HG02798 (cell line): ENCODE data around the gene ADARB2.

Experiments used
- ATAC-seq: cut with Tn5 transposase; IDR thresholded peaks from one replicate; pipeline ENCODE4 v1.9.1; 2021; ENCODE audit warnings: mild to moderate bottlenecking; ENCODE audit not compliant: unreplicated experiment, poor library complexity

ADARB2 gene

DNA sequence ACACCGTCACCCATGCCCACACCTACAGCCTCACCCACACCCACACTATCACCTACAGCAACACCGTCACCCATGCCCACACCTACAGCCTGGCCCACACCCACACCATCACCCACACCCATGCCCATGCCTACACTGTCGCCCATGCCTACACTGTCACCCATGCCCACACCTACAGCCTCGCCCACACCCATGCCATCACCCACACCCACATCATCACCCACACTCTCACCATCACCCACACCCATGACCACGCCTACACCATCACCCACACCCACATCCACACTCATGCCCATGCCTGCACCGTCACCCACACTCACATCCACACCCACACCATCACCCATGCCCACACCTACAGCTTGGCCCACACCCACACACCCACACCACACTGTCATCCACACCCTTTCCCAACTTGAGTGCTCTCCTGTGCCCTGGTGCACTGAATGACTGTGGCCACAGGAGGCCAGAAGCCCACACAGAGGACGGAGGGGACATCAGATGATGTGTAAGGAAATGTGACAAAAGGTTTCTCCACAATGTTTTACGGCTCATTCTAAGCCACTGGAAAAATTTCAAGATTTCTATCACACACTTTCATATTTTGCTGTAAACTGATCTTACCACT is 527.9 kb downstream of the ADARB2 start:
- no peak for ATAC-seq

DNA sequence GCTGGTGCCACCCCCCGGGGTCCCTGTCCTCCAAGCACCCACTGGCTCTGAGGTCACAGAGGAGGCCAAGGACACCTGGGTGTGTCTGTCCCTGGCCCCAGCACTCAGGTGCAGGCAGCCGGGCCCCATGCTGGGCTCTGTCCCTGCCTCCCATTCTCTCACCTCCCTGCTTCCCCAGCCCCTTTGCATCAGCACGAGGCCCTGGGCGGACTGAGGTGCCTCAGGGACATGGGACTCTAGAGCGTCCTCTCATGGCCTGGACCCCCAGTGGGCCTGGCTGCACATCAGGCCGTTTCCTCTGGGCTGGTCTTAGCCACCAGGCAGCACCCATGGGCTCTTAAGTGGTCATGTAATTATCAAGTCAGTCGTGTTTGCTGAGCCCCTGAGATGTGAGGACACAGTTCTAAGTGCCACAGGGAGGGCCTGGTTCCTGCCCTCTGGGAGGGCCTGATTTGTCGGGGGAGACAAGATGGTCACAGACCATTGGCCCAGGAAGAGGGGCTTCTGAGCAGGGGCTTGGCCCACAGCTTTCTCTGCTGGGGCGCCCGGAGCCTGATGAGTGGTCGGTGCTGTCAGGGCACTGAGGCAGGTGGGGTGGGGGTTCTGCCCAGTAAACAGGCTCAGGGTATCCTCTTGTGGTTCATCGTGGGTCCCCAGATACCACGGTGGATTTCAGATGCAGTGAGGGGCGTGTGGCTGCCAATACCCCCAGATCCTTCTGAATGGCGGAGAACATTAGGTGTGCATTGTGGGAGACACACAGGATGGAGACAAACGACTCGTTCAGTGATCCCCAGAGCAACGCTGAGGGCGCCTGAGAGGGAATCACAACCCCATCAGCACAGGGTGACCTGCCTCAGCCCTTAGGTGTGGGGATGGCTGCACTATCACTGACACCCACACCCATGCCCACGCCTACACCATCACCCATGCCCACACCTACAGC is 528.7 kb downstream of the ADARB2 start:
- ATAC-seq: no peak

DNA sequence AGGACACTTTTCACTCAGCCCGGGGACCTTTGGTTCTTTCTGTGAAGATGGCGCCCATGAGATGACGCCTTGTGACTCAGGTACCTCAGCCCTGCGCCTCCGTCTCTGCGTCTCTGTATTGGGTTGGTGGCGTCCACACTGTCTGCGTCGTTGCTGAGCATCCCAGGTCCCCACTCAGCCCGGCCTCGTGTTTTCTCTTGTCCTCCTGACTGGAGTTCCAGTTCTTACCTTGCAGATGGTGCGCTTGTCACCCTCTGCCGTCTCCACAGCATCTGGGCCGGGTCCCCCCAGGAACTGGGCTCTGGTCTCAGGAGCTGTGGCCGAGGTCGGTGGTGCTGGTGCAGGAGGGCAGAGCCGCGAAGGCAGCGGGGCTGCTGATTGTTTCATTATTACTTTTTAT is 530.7 kb downstream of the ADARB2 start:
- ATAC-seq: no peak

DNA sequence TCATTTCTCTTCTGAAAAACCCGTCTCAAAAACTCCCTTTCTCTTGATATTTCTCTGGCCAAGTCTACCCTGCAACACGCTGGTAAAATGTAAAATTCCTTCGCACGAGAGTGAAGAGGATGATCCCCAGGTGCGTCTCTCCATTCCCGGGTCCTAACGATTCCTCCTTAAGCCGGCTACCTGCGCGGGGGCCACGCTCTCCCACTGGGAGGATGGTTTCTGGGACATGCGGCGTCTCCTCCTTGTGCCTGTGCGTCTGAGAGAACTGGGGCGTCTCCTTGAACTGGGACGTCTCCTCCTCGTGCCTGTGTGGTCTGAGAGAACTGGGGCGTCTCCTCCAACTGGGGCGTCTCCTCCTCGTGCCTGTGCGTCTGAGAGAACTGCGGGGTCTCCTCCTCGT is 531.2 kb downstream of the ADARB2 start:
- ATAC-seq: no peak

DNA sequence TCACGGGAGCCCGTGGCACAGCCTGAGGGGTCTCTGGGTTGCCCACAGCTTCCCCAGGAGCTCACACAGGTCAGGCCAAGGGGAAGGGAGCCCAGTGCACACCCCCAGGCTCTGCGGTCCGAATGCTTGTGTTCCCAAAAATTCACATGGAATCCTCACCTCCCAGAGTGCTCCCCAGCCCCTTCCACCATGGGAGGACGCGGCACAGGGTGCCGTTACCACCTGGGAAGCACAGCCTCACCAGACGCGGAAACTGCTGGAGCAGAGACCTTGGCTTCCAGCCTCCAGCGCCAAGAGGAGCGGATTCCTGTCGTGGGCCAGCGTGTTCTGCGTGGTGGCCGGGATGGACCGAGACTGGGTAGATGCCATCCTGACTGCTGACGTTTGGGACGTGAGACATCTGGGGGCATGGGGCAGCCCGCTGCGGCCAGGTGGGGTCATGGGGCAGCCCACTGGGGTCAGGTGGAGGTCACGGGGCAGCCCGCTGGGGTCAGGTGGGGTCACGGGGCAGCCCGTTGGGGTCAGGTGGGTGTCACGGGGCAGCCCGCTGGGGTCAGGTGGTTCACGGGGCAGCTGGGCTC is 531.8 kb downstream of the ADARB2 start:
- no peak for ATAC-seq

DNA sequence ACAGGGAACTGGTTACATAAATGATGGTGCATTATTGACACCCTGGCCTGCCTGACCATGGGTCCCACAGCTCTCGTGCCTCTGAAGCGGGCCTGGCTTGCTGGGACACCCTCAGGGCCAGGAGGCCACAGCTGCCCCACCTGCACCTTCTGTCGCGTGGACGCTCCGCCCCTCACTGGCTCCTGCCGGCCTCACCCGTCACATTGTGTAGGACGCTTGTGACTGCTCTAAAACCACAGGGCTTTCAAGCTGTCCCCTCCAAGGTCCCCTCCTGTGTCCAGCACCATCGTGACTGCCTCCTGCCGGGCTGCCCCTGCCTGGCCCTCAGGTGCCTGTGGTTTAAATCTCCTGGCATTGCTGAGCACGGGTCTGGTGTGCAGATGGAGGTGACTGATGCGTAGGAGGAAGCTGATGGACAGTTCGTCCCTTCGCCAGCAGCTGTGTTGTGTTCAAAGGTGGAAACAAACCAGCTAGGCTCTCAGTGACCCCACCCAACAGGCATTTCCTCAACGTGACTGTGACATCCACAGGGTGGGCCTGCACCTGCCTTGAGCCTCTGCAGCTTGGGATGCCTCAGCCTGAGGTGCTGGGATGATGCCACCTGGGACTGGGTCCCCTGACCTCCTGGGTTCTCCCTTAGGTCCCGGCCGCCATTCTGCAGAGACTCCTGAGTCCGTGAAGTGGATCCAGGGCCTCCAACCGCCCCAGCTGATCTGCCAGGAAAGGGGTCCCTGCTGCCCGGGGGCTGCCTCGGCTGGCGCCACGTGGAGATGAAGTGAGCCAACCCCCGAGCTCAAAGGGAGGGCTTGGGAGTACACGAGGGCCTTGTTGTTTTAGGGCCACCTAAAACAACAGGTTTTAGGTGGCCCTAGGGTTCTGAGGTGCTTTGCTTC is 532.6 kb downstream of the ADARB2 start:
- ATAC-seq: no peak

DNA sequence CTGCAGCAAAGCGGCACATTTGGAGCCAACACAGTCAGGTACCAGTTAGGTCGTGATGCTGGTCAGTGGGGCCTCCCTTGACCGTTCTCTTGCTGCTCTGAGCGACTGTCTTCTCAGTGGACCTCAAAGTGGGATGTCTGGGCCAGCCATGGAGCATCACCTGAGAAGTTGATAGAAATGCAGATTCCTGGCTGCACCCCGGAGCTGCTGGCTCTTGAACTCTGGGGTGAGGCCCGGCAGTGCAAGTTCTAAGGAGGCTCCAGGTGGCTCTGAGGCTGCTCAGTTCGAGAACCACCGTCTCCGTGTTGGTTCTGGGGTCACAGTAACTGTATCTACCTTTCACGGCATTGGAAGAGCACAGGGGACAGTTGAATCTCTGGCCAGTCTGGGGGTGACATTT is 533.6 kb downstream of the ADARB2 start:
- ATAC-seq: no peak

DNA sequence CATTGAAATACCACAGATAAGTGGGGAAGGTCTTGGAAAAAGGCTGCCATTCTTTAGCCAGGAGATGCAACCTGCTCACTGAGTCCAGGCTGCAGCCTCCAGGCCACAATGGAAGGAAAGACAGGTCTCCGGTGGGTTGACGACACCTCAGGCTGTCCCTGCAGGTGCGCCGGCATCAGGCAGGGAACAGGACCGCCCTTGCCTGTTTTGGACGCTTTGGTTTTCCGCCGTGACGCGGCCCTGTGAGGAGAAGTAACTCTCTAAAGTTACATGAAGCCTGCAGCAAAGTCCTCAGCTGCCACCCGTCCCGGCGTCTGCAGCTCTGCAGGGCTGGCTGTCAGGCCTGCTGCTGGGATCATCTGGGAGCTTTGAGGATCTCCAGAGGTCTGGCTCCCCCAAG is 534.1 kb downstream of the ADARB2 start:
- no peak for ATAC-seq

DNA sequence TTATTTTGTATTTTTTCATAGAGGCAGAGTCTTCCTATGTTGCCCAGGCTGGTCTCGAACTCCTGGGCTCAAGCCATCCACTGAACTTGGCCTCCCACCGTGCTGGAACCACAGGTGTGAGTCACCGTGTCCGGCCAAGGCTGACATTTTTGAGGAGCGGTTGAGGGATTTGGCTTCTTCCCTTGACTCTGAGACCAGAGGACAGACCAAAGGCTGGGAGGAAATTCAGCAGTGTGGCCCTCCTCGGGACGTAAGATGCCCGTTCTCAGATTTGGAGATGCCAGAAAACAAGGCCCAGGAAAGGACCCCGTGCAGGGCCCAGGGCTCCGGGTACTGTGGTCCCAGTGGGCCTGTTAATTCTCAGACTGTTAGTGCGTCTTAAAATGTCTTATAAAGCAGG is 535.0 kb downstream of the ADARB2 start:
- no peak for ATAC-seq

DNA sequence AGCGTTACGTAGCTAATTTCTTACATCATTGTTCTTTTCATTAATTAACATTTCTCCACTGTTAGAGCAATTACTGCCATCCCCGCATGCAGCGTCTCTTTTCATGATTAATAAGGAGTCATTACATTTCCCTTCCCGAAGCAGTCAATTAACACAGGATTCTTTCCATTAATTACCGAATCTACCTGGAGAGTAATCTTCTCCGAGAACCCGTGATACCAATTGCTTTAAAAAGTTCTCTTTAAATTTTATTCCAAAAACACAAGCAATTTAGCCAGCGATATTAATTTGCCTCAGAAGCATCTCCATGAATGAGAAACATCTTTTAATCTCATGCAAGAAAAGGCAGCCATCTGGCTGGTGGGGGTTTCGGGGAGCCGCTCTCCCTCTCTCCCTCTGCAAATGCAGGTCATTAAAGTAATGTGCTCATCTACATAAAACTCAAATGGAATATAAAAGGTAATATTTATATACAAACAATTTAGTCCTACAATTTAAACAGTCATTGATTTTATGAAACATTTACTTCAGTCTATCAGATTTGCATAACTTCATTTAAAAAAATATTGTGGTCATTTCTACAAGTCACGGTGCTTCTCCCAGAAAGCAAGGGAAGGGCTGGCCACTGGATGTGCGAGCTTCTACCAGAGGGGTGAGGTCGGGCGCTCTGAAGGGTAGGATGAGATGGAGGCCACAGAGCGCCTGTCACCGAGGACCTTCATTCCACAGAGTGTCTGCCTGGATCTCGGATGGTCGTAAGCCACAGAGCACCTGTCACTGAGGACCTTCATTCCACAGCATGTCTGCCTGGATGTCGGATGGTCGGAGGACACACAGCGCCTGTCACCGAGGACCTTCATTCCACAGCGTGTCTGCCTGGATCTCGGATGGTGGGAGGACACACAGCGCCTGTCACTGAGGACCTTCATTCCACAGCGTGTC is 536.2 kb downstream of the ADARB2 start:
- ATAC-seq: no peak

DNA sequence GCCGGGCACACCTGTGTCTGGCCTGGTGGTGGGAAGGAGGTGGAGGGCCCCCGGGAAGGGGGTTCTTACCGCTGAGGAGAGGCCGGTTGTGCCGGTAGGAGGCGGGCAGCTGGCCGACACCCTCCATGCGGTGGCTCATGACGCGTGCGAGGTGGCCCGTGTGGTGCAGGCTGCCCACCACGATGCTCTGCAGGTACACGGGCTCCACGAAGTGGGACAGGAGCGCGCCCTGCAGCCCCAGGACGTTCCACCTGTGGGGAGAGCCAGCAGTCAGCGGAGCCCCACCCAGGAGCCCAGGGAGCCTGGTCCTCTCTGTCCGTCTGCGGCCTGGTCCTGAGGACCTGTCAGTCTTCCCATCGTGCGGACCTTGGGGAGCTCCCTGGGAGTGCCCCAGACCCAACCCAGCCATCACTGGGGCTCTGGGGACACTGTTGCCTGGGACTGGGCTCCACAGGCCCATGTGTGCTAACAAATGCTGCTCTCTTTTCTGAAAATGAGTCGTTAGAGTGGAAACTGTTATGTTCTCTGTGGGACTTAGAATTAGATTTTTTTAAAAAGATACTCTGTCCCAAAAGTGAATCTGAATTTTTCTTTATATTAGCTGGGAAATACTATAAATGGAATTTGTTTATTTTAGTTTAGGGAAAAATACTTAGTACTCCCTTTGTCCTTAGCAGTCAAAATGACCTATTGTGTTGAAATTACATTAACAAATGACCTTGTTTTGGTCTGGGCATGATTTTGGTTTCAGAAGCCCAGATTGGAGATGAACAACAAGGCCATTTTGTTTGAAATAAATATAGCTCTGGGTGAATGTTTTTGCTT is 537.2 kb downstream of the ADARB2 start:
- no peak for ATAC-seq

DNA sequence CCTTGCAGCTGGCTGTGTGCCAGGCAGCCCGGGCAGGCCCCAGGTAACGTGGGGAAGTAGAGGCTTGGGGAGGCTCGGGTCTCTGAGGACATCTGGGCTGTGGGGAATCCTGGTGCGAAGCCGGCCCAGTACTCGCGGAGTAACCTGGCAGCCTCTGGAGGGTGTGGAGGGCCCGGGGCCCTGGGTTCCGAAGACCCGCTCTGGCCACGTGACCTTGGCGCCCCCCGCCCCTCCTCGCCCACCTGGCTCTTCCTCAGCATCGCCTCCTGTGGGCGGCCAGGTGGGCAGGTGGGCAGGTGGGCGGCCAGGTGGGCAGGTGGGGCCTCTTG is 538.0 kb downstream of the ADARB2 start:
- no peak for ATAC-seq

DNA sequence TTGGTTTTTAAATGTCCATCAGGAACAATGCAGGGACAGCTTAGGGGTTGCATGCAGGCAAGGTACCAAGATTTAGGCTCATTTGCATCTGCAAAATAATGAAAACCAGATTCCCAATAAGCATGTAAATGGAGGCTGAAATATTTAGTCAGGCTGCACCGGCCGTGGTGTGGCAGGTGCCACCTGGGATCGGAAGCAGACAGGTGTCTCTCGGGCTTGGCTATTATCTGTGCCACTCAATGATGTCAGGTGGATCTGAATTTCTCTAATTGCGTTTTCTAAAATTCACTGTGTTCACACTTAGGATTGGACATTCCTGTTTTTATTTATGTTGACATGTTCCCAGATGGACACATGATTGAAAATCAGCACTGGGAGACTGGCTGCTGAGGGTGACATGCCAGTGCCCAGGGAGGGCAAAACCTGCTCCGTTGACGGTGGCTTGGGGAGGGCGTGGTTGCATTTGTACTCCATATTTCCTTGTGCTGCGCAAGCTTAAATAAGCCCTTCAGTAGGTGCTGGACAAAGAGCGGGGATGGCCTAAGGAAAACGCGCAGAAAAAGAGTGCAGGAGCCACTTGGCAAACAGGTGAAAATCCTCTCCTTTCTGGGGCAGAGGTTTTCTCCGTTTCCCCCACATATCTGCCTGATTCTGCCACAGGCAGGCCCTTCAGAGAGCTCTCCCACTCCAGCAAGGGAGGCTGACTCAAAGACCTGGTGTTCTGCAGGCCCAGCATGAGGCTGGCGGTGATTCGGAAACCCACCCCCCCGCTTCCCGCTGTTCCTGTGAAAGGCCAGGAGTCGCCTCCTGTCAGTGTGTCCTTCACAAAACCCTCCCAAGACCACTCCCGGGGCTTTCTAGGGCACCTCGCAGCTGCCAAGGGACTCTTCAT is 538.6 kb downstream of the ADARB2 start:
- ATAC-seq: no peak

DNA sequence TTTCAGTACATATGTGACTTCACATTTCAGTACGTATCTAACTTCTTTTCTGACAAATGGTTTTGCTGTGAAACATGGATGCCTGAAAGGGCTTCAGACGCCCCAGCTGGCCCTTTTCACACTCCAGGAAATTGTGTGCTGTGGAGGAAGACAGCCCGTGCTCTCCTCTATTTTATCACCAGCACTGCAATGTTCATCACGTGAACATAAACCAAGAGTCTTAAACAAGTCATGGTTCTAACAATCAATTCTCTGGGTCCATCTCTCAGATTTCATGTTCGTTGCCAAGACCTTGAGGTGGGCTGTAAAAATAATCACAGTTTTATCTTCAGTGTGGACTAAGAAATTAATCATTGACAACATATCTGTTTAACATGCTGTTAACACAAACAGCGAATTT is 539.9 kb downstream of the ADARB2 start:
- no peak for ATAC-seq

DNA sequence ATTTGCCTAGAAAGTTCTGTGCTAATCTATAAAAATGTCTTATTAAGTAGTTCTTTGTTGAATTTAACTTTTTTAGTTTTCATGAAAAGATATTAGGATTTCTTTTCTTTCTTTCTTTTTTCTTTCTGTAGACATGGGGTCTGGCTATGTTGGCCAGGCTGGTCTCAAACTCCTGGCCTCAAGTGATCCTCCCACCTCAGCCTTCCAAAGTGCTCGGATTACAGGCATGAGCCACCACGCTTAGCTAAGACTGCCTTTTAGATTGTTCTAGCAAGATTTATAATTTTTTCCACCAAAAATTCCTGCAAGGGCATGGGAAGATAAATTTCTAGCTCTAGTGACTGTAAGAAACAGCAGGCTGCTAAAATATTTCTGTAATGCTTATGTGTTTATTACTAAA is 540.7 kb downstream of the ADARB2 start:
- ATAC-seq: no peak

DNA sequence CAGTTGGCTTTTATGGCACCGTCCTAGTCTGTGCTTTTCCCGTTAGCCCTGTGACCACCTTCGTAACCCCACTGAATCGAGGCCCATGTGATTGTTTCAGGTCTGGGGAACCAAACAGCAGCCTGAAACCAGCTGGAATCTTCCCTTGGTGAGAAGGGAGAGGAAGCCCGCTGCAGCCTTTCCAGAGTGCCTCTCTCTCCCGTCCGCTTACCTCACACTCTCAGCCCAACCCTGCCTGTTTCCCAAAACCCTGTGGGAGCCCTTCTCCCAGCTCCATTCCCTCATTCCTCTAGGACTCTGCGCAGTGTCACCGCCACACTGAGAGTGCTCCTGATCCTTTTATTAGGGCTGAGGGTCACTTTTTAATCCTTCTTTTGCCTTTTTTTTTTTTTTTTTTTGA is 541.5 kb downstream of the ADARB2 start:
- ATAC-seq: no peak

DNA sequence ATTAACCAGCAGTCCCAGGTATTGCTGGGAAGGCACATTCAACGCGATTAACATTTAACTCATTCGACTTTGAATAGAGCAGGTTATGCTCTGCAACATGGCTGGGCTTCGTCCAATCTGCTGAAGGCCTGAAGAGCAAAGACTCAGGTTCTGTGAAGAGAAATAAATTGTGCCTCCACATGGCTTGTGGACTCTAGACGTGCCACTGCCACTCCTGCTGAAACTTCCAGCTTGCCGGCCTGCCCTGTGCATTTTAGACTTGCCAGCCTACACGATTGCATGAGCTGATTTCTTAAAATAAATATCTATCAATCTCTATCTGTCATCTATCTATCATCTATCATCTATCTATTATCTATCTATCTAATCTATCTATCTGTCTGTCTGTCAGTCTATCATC is 543.2 kb downstream of the ADARB2 start:
- no peak for ATAC-seq

DNA sequence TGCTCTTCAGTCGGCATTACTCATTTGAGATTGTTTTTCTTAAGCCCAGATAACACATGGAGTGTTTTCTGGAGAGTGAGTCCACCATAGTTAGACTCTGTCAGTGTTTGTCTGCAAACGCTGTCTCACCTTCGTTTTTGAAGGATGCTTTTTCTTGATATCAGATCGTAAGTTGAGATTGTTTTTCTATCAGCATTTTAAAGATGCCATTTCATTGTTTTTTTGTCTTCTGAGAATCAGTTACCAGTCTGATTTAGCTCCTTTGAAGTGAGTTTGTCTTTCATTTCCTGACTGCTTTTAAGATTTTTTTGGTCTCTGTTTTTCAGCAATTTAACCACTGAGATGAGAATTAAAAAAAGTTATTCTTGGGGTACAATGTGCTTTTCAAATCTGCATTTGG is 543.8 kb downstream of the ADARB2 start:
- ATAC-seq: no peak
